Thymus (tissue), 11 donors: ENCODE measurements around the gene PRKN. TPM values are rescaled to one million over a fixed set of nuclear protein-coding genes. Genes with fewer than 3 reads are reported as not detected.

Experiments
- DNase-seq, 9 donors: peaks; one replicate each; pipeline ENCODE4 v3.0.0-alpha.2; 2013; ENCODE audit warnings: low spot score in 9 of 9, low read depth in 6 of 9, missing footprints in 1 of 9
- H3K27ac ChIP-seq, 2 donors: one replicate each; pipeline ENCODE4 v1.5.1; 2013; ENCODE audit warnings: control low read depth in 1 of 2, low read depth in 1 of 2, low read length in 1 of 2, mild to moderate bottlenecking in 1 of 2, moderate library complexity in 1 of 2
- H3K27me3 ChIP-seq, 2 donors: one replicate each; pipeline ENCODE4 v1.5.1; 2013; ENCODE audit warnings: low read length in 1 of 2; ENCODE audit not compliant: control insufficient read depth in 2 of 2, insufficient read depth in 1 of 2
- H3K36me3 ChIP-seq, 2 donors: one replicate each; pipeline ENCODE4 v1.5.1; 2013; ENCODE audit warnings: low read length in 1 of 2, mild to moderate bottlenecking in 1 of 2, moderate library complexity in 1 of 2; ENCODE audit not compliant: control insufficient read depth in 2 of 2, insufficient read depth in 2 of 2
- H3K4me1 ChIP-seq, 2 donors: one replicate each; pipeline ENCODE4 v1.5.1; 2013; ENCODE audit warnings: low read length in 2 of 2; ENCODE audit not compliant: control insufficient read depth in 2 of 2, insufficient read depth in 2 of 2
- H3K4me3 ChIP-seq, 2 donors: one replicate each; pipeline ENCODE4 v1.5.1; 2013; ENCODE audit warnings: low read length in 2 of 2, control low read depth in 1 of 2, mild to moderate bottlenecking in 1 of 2
- H3K9me3 ChIP-seq, 2 donors: one replicate each; pipeline ENCODE4 v1.5.1; 2013; ENCODE audit warnings: low read length in 1 of 2, mild to moderate bottlenecking in 1 of 2; ENCODE audit not compliant: control insufficient read depth in 2 of 2, insufficient read depth in 1 of 2
- WGBS: extraction: QIAGEN DNeasy Blood & Tissue Kit; methylation state at CpG from one replicate; pipeline ENCODE4 v1.1.7; 2013; 5-methylcytosine and 5-hydroxymethylcytosine counted together
- polyA plus RNA-seq: library from polyadenylated mRNA; stranded (reverse); fragments of 200-250 nt; gene quantifications from one replicate; pipeline ENCODE4 v1.2.3, GENCODE V29; 2013
- total RNA-seq: library from RNA; stranded (reverse); fragments of 120-200 nt; gene quantifications from one replicate; pipeline ENCODE4 v1.2.4, GENCODE V29; 2013
- donor health status: healthy.

PRKN gene
- total and polyA plus RNA-seq, 2 donors, result 0.48 to 0.71 TPM

GRCh38 chr6:161367472-161367871 lies 1360.1 kb downstream of the PRKN start:
- H3K4me1 ChIP-seq, result no peaks in the 10 kb centered on the region
- H3K4me3 ChIP-seq, result no peak overlapping the region
- 96% methylated on average over 12 of the region's 12 CpGs for WGBS
- H3K27me3 ChIP-seq, result no peaks in the 10 kb centered on the region
- no peak overlapping the region for H3K27ac ChIP-seq
- DNase-seq, result no peak
- H3K36me3 ChIP-seq, result no peaks in the 10 kb centered on the region
- H3K9me3 ChIP-seq, result peaks cover 0 to 4% of the 10 kb centered on the region in 2 donors

GRCh38 chr6:161366301-161366923 lies 1361.2 kb downstream of the PRKN start:
- Histone ChIP-seq H3K9me3 (peaks cover 0 to 12% of the 10 kb centered on the region in 2 donors), H3K36me3 (no peaks in the 10 kb centered on the region), H3K27me3 (no peaks in the 10 kb centered on the region), H3K27ac (no peak overlapping the region), H3K4me3 (no peak overlapping the region), H3K4me1 (no peaks in the 10 kb centered on the region)
- DNase-seq, result no peak
- WGBS, result 74% methylated on average over 11 of the region's 11 CpGs

GRCh38 chr6:161365633-161366032 lies 1361.9 kb downstream of the PRKN start:
- Histone ChIP-seq H3K4me3 (no peak overlapping the region), H3K9me3 (peaks cover 0 to 14% of the 10 kb centered on the region in 2 donors), H3K36me3 (no peaks in the 10 kb centered on the region), H3K4me1 (no peaks in the 10 kb centered on the region), H3K27me3 (no peaks in the 10 kb centered on the region), H3K27ac (no peak overlapping the region)
- no peak for DNase-seq
- 79% methylated on average over 6 of the region's 6 CpGs for WGBS

- Histone ChIP-seq H3K9me3 (peaks cover 0 to 14% of the 10 kb centered on the region in 2 donors), H3K4me1 (no peaks in the 10 kb centered on the region), H3K4me3 (no peak overlapping the region), H3K27ac (no peak overlapping the region), H3K27me3 (no peaks in the 10 kb centered on the region), H3K36me3 (no peaks in the 10 kb centered on the region)
- DNase-seq, result no peak
Observed at GRCh38 chr6:161363286-161363685, 1364.3 kb downstream of the PRKN start.

- H3K4me3 ChIP-seq, result no peak overlapping the region
- WGBS, result 98% methylated on average over 7 of the region's 7 CpGs
Observed at GRCh38 chr6:161362266-161362665, 1365.3 kb downstream of the PRKN start.

GRCh38 chr6:161361529-161361928 lies 1366.0 kb downstream of the PRKN start:
- Histone ChIP-seq H3K4me3 (no peak overlapping the region), H3K36me3 (no peaks in the 10 kb centered on the region), H3K4me1 (no peaks in the 10 kb centered on the region), H3K9me3 (peaks cover 0 to 14% of the 10 kb centered on the region in 2 donors), H3K27me3 (no peaks in the 10 kb centered on the region), H3K27ac (no peak overlapping the region)
- WGBS, result 92% methylated on average over 9 of the region's 9 CpGs
- no peak for DNase-seq

More at GRCh38 chr6:161362266-161362665, 1365.3 kb downstream of the PRKN start:
- peaks cover 0 to 14% of the 10 kb centered on the region in 2 donors for H3K9me3 ChIP-seq
- H3K27ac ChIP-seq, result no peak overlapping the region
- no peaks in the 10 kb centered on the region for H3K4me1 ChIP-seq
- no peaks in the 10 kb centered on the region for H3K36me3 ChIP-seq
- no peak for DNase-seq
- H3K27me3 ChIP-seq, result no peaks in the 10 kb centered on the region

- Histone ChIP-seq H3K4me1 (no peaks in the 10 kb centered on the region), H3K27me3 (no peaks in the 10 kb centered on the region), H3K36me3 (no peaks in the 10 kb centered on the region), H3K27ac (no peak overlapping the region), H3K9me3 (peaks cover 0 to 14% of the 10 kb centered on the region in 2 donors), H3K4me3 (no peak overlapping the region)
- 38% methylated on average over 3 of the region's 3 CpGs for WGBS
- DNase-seq, result no peak
Observed at GRCh38 chr6:161360520-161360919, 1367.0 kb downstream of the PRKN start.

GRCh38 chr6:161359618-161359945 lies 1368.0 kb downstream of the PRKN start:
- no peak for DNase-seq
- Histone ChIP-seq H3K27ac (no peak overlapping the region), H3K27me3 (no peaks in the 10 kb centered on the region), H3K4me1 (no peaks in the 10 kb centered on the region), H3K9me3 (peaks cover 0 to 14% of the 10 kb centered on the region in 2 donors), H3K4me3 (no peak overlapping the region), H3K36me3 (no peaks in the 10 kb centered on the region)
- 93% methylated on average over 5 of the region's 5 CpGs for WGBS

- 91% methylated on average over 21 of the region's 21 CpGs for WGBS
- DNase-seq, result no peak
- no peaks in the 10 kb centered on the region for H3K4me1 ChIP-seq
- H3K36me3 ChIP-seq, result no peaks in the 10 kb centered on the region
- peaks cover 0 to under 1% of the 10 kb centered on the region in 2 donors for H3K9me3 ChIP-seq
- H3K27ac ChIP-seq, result no peak overlapping the region
- no peak overlapping the region for H3K4me3 ChIP-seq
- H3K27me3 ChIP-seq, result no peaks in the 10 kb centered on the region
Observed at GRCh38 chr6:161356167-161356854, 1371.3 kb downstream of the PRKN start.
